Ovary (tissue), 3 donors: ENCODE results near the gene D2HGDH.

Experiments
- POLR2A ChIP-seq: fragments of 450-650 bp; IDR thresholded peaks from one replicate; pipeline ENCODE4 v1.6.1; 2017; ENCODE audit warnings: antibody characterized with exemption, mild to moderate bottlenecking, moderate library complexity
- TF ChIP-seq, protein P1 (sequence below), 3 donors: fragments of 450-650 bp in 2 of 3; fragments of 200-600 bp in 1 of 3; IDR thresholded peaks; one replicate each; pipeline versions ENCODE4 v1.5.1 to v1.8.0; 2016 to 2022; ENCODE audit warnings: antibody characterized with exemption in 3 of 3, mild to moderate bottlenecking in 1 of 3
- donor health status: DM: no; HTN: no; CAD: no.

DNA sequence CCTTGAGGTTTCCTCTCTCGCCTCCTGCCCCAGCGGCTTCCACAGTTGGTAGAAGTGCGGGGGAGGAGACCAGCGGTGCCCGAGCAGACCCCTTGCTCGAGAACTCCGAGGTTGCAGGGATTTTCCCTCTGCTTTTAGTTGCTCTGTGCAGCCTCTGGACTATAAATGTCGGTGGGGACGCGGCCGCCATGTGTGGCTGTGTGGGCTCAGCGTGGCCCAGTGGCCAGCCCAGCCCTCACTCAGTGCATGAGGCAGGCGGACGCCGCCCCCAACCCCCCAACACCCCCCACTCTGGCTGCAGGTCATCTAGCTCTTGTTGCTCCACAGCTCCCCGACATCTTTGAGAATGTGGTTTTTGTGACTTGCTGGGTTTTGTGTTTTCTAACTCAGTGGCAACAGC is 15.3 kb upstream of the D2HGDH start:
- TF ChIP-seq POLR2A = no peak
- TF ChIP-seq, protein P1, sequence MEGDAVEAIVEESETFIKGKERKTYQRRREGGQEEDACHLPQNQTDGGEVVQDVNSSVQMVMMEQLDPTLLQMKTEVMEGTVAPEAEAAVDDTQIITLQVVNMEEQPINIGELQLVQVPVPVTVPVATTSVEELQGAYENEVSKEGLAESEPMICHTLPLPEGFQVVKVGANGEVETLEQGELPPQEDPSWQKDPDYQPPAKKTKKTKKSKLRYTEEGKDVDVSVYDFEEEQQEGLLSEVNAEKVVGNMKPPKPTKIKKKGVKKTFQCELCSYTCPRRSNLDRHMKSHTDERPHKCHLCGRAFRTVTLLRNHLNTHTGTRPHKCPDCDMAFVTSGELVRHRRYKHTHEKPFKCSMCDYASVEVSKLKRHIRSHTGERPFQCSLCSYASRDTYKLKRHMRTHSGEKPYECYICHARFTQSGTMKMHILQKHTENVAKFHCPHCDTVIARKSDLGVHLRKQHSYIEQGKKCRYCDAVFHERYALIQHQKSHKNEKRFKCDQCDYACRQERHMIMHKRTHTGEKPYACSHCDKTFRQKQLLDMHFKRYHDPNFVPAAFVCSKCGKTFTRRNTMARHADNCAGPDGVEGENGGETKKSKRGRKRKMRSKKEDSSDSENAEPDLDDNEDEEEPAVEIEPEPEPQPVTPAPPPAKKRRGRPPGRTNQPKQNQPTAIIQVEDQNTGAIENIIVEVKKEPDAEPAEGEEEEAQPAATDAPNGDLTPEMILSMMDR (IDR thresholded peaks at IDR 0.05) = no peak
